Measurements from ENCODE around the gene ZBTB12. TPM values are rescaled to one million over a fixed set of nuclear protein-coding genes. Genes with fewer than 3 reads are reported as not detected.

ZBTB12 gene
- total and polyA plus RNA-seq, 4 donors = 2.8 to 7.3 (median 5.2) TPM

DNA sequence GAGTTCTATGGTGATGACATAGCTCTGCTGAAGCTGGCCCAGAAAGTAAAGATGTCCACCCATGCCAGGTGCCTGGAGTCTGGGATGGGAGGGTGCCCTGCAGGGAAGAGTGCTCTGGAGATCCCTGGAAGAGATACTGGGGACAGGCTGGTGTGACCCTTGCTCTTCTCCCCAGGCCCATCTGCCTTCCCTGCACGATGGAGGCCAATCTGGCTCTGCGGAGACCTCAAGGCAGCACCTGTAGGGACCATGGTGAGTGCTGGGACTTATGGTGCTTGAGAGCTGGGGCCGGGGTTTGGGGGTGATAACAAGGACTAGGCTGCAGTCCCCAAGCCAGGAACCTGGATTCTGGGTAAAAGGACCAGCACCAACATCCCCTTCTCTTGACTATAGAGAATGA, 41.9 kb upstream of the ZBTB12 start:
- Histone ChIP-seq H3K27me3 (ENCODE audit: control insufficient read depth in 3 of 3, insufficient read depth in 3 of 3, low read length in 2 of 3) (peaks cover 0 to 5% (median 0%) of the 10 kb centered on the region in 3 donors), H3K4me3 (no peak overlapping the region), H3K27ac (ENCODE audit: low read depth in 1 of 2, low read length in 1 of 2) (no peak overlapping the region), H3K36me3 (ENCODE audit: control insufficient read depth in 4 of 4, insufficient read depth in 4 of 4, low read length in 4 of 4) (peaks cover 0 to 2% (median 0%) of the 10 kb centered on the region in 4 donors), H3K9me3 (ENCODE audit: control insufficient read depth in 4 of 4, insufficient read depth in 3 of 4, low read length in 3 of 4) (no peaks in the 10 kb centered on the region), H3K9ac (ENCODE audit: insufficient read depth in 1 of 2, low read length in 2 of 2) (no peak overlapping the region), H3K4me1 (ENCODE audit: control insufficient read depth in 5 of 5, insufficient read depth in 5 of 5, low read length in 5 of 5) (peaks cover 0 to 11% (median 0%) of the 10 kb centered on the region in 5 donors)
- ATAC-seq (ENCODE audit: insufficient read depth, low FRiP score) = no peak
- 81 to 89% methylated on average over 3 of the region's 3 CpGs for WGBS, 2 donors
- TF ChIP-seq, protein P1, sequence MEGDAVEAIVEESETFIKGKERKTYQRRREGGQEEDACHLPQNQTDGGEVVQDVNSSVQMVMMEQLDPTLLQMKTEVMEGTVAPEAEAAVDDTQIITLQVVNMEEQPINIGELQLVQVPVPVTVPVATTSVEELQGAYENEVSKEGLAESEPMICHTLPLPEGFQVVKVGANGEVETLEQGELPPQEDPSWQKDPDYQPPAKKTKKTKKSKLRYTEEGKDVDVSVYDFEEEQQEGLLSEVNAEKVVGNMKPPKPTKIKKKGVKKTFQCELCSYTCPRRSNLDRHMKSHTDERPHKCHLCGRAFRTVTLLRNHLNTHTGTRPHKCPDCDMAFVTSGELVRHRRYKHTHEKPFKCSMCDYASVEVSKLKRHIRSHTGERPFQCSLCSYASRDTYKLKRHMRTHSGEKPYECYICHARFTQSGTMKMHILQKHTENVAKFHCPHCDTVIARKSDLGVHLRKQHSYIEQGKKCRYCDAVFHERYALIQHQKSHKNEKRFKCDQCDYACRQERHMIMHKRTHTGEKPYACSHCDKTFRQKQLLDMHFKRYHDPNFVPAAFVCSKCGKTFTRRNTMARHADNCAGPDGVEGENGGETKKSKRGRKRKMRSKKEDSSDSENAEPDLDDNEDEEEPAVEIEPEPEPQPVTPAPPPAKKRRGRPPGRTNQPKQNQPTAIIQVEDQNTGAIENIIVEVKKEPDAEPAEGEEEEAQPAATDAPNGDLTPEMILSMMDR (IDR thresholded peaks at IDR 0.05; ENCODE audit: control extremely low read depth, extremely low read depth) = no peak
- DNase-seq = no peak

DNA sequence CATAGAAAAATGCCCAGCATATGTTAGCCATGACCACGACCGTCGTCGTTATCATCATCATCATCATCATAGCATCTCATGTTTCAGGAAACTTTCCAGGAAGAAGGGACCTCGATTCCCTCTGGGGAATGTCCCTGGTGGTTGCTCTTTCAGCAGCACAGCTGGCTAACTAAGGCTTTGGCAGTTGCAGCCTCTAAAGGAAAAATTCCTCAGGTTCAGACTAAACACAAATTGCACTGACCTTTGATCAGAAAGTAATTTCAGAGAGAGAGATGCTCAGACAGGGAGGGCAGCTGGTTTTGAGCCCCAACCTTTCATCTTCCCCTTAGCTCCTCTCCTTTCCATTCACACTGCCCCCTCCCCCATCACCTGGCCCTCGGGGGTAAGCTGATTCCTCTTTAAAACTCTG, 38.4 kb upstream of the ZBTB12 start:
- H3K4me1 ChIP-seq (ENCODE audit: control insufficient read depth in 5 of 5, insufficient read depth in 5 of 5, low read length in 5 of 5) = peaks cover 0 to 2% (median 0%) of the 10 kb centered on the region in 5 donors
- 17 to 18% methylated on average over 6 of the region's 6 CpGs for WGBS, 2 donors
- no peak overlapping the region for H3K4me3 ChIP-seq
- H3K9me3 ChIP-seq (ENCODE audit: control insufficient read depth in 4 of 4, insufficient read depth in 3 of 4, low read length in 3 of 4) = no peaks in the 10 kb centered on the region
- ATAC-seq (ENCODE audit: insufficient read depth, low FRiP score) (no peak), DNase-seq (no peak)
- no peaks in the 10 kb centered on the region for H3K27me3 ChIP-seq (ENCODE audit: control insufficient read depth in 3 of 3, insufficient read depth in 3 of 3, low read length in 2 of 3)
- TF ChIP-seq, protein P1 (IDR thresholded peaks at IDR 0.05; ENCODE audit: control extremely low read depth, extremely low read depth) = no peak
- no peak overlapping the region for H3K9ac ChIP-seq (ENCODE audit: insufficient read depth in 1 of 2, low read length in 2 of 2)
- no peak overlapping the region for H3K27ac ChIP-seq (ENCODE audit: low read depth in 1 of 2, low read length in 1 of 2)
- peaks cover 0 to 2% (median 0%) of the 10 kb centered on the region in 4 donors for H3K36me3 ChIP-seq (ENCODE audit: control insufficient read depth in 4 of 4, insufficient read depth in 4 of 4, low read length in 4 of 4)

DNA sequence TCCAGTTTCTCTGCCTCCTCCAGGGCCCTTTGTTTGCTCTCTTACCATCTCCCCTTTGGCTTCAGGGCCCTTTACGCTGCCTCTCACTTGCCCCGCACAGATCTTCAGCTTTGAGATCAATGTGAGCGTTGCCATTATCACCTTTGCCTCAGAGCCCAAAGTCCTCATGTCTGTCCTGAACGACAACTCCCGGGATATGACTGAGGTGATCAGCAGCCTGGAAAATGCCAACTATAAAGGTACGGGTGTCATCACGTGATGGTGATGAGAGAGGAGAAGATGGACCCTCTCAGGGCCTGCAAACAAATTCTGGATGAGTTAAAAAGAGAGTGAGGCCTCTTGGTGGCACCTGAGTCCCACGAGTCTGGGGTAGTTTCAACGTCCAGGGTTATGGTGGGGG, 33.9 kb upstream of the ZBTB12 start:
- DNase-seq (no peak), ATAC-seq (ENCODE audit: insufficient read depth, low FRiP score) (no peak)
- TF ChIP-seq, protein P1 (IDR thresholded peaks at IDR 0.05; ENCODE audit: control extremely low read depth, extremely low read depth) = no peak

DNA sequence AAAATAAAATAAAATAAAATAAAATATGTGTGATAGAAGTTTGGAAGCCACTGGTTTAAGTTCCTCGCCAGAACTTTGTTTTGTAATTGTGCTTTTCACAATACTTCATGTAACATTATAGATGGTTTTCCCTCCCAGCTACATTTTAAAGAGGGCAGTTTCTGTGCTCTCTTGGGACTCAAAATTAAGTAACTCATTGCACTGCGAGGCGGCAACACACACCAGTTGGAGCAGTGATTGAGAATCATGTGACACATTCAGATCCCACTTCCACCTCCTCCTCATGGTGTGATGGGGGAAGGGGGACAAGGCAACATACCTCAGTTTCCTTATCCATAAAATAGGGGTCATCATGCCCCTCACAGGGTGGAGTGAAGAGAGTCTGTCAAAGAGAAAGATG, 33.1 kb upstream of the ZBTB12 start:
- Histone ChIP-seq H3K4me3 (no peak overlapping the region), H3K4me1 (ENCODE audit: control insufficient read depth in 5 of 5, insufficient read depth in 5 of 5, low read length in 5 of 5) (no peaks in the 10 kb centered on the region), H3K9me3 (ENCODE audit: control insufficient read depth in 4 of 4, insufficient read depth in 3 of 4, low read length in 3 of 4) (no peaks in the 10 kb centered on the region), H3K9ac (ENCODE audit: insufficient read depth in 1 of 2, low read length in 2 of 2) (no peak overlapping the region), H3K36me3 (ENCODE audit: control insufficient read depth in 4 of 4, insufficient read depth in 4 of 4, low read length in 4 of 4) (no peaks in the 10 kb centered on the region), H3K27ac (ENCODE audit: low read depth in 1 of 2, low read length in 1 of 2) (no peak overlapping the region), H3K27me3 (ENCODE audit: control insufficient read depth in 3 of 3, insufficient read depth in 3 of 3, low read length in 2 of 3) (no peaks in the 10 kb centered on the region)
- TF ChIP-seq, protein P1 (IDR thresholded peaks at IDR 0.05; ENCODE audit: control extremely low read depth, extremely low read depth) = no peak
- 53 to 72% methylated on average over 3 of the region's 3 CpGs for WGBS, 2 donors
- no peak for ATAC-seq (ENCODE audit: insufficient read depth, low FRiP score)
- DNase-seq = no peak

More for the DNA sequence above, 33.9 kb upstream of the ZBTB12 start:
- Histone ChIP-seq H3K4me3 (no peak overlapping the region), H3K9me3 (ENCODE audit: control insufficient read depth in 4 of 4, insufficient read depth in 3 of 4, low read length in 3 of 4) (no peaks in the 10 kb centered on the region), H3K27me3 (ENCODE audit: control insufficient read depth in 3 of 3, insufficient read depth in 3 of 3, low read length in 2 of 3) (no peaks in the 10 kb centered on the region), H3K27ac (ENCODE audit: low read depth in 1 of 2, low read length in 1 of 2) (no peak overlapping the region), H3K36me3 (ENCODE audit: control insufficient read depth in 4 of 4, insufficient read depth in 4 of 4, low read length in 4 of 4) (no peaks in the 10 kb centered on the region), H3K9ac (ENCODE audit: insufficient read depth in 1 of 2, low read length in 2 of 2) (no peak overlapping the region), H3K4me1 (ENCODE audit: control insufficient read depth in 5 of 5, insufficient read depth in 5 of 5, low read length in 5 of 5) (no peaks in the 10 kb centered on the region)
- 86 to 90% methylated on average over 9 of the region's 9 CpGs for WGBS, 2 donors

Measured in lung (tissue), 12 donors.